K562 (cell line): ENCODE data around the gene UBE2A. TPM values are rescaled to one million over a fixed set of nuclear protein-coding genes. Genes with fewer than 3 reads are reported as not detected.

Source experiments
- ARHGAP35 ChIP-seq: fragments of 450-650 bp; IDR thresholded peaks from 2 replicates; pipeline ENCODE4 v1.6.1; 2018; ENCODE audit not compliant: partially characterized antibody
- CBFA2T3 ChIP-seq: fragments of 450-650 bp; IDR thresholded peaks from 2 replicates; pipeline ENCODE4 v1.6.1; 2017
- CHD1 ChIP-seq: fragments of 200-600 bp; sonication (generic); IDR thresholded peaks from one replicate; pipeline ENCODE4 v1.6.1; 2012; ENCODE audit warnings: mild to moderate bottlenecking, moderate library complexity, low read length, inconsistent platforms
- HMG20A ChIP-seq: fragments of 450-650 bp; formaldehyde crosslinking; conservative IDR thresholded peaks from 2 replicates; pipeline ENCODE4 v1.4.0; 2020; ENCODE audit warnings: mild to moderate bottlenecking, mixed read lengths
- KAT2B ChIP-seq: IDR thresholded peaks from one replicate; pipeline ENCODE4 v1.6.1; 2012; ENCODE audit warnings: low read depth, mild to moderate bottlenecking, control low read depth, inconsistent platforms, low read length, moderate library complexity
- MAZ ChIP-seq, 2 experiments: fragments of 450-650 bp in 1 of 2; sonication (generic) in 1 of 2; formaldehyde crosslinking; IDR thresholded peaks in 1 of 2; conservative IDR thresholded peaks in 1 of 2; 2 replicates each; pipeline versions ENCODE4 v1.4.0 to v1.5.0; 2020; ENCODE audit warnings: mild to moderate bottlenecking in 1 of 2, missing genetic modification reagents in 1 of 2
- RBM14 ChIP-seq: fragments of 200-400 bp; formaldehyde crosslinking; IDR thresholded peaks from 2 replicates; pipeline ENCODE4 v1.6.1; 2018; ENCODE audit warnings: low read depth, mild to moderate bottlenecking, low read length, moderate library complexity, borderline replicate concordance; ENCODE audit not compliant: insufficient read depth
- SRSF9 ChIP-seq: fragments of 200-400 bp; formaldehyde crosslinking; IDR thresholded peaks from 2 replicates; pipeline ENCODE4 v1.6.1; 2017; ENCODE audit warnings: low read depth, low read length, borderline replicate concordance
- polyA plus RNA-seq, 8 experiments: library from polyadenylated mRNA; depleted of rRNA in 4 of 8; stranded (reverse) in 5 of 8; unstranded in 3 of 8; fragments of >200 nt; fragmentation: Nextera tagmentation in 2 of 8; fragmentation: Illumina TruSeq in 1 of 8; extraction: Ambion mirVana in 2 of 8; extraction: Trizol in 1 of 8; gene quantifications; 2 replicates each; pipeline versions ENCODE4 v1.2.1 to v1.2.3, GENCODE V29; 2011 to 2014; ENCODE audit warnings: inconsistent platforms in 1 of 8, missing spikeins in 1 of 8
- total RNA-seq, 7 experiments: library from RNA; depleted of rRNA in 6 of 7; stranded (reverse); fragments of >200 nt in 6 of 7; fragmentation: Illumina TruSeq in 2 of 7; extraction: Trizol in 2 of 7; gene quantifications; 2 replicates each; pipeline versions ENCODE4 v1.2.1 to v1.2.3, GENCODE V29; 2011 to 2021; ENCODE audit warnings: low replicate concordance in 1 of 7
- TF ChIP-seq, protein P1 (sequence below): fragments of 200-400 bp; formaldehyde crosslinking; IDR thresholded peaks from 2 replicates; pipeline ENCODE4 v1.6.1; 2017; ENCODE audit warnings: mild to moderate bottlenecking, low read depth, low read length, moderate library complexity
- TF ChIP-seq, protein P2 (sequence below): sonication (generic); formaldehyde crosslinking; IDR thresholded peaks from 2 replicates; pipeline ENCODE4 v1.8.1; 2023; ENCODE audit warnings: mild to moderate bottlenecking, missing genetic modification reagents
- TF ChIP-seq, protein P3 (sequence below), 2 experiments: fragments of 450-650 bp; conservative IDR thresholded peaks; 2 replicates each; pipeline ENCODE4 v1.6.1; 2017; ENCODE audit warnings: mild to moderate bottlenecking in 2 of 2, moderate library complexity in 2 of 2
- TF ChIP-seq, protein P4 (sequence below): sonication (generic); formaldehyde crosslinking; IDR thresholded peaks from 2 replicates; pipeline ENCODE4 v1.8.0; 2022; ENCODE audit warnings: missing genetic modification reagents, mild to moderate bottlenecking, borderline replicate concordance
- TF ChIP-seq, protein P5 (sequence below): fragments of 250-450 bp; sonication (Bioruptor Pico); IDR thresholded peaks from 2 replicates; pipeline ENCODE4 v1.4.0; 2020; ENCODE audit warnings: mild to moderate bottlenecking, moderate library complexity
- TF ChIP-seq, protein P6 (sequence below): conservative IDR thresholded peaks from 2 replicates; pipeline ENCODE4 v1.6.1; 2011; ENCODE audit warnings: low read depth, mild to moderate bottlenecking, low read length; ENCODE audit not compliant: control insufficient read depth

Gene UBE2A
- total and polyA plus RNA-seq, 9 of the 15 experiments (the other 6 are each of a cell fraction or from before 2014, with no cell fraction given), result 21.6 to 87.6 (median 47.8) TPM

DNA sequence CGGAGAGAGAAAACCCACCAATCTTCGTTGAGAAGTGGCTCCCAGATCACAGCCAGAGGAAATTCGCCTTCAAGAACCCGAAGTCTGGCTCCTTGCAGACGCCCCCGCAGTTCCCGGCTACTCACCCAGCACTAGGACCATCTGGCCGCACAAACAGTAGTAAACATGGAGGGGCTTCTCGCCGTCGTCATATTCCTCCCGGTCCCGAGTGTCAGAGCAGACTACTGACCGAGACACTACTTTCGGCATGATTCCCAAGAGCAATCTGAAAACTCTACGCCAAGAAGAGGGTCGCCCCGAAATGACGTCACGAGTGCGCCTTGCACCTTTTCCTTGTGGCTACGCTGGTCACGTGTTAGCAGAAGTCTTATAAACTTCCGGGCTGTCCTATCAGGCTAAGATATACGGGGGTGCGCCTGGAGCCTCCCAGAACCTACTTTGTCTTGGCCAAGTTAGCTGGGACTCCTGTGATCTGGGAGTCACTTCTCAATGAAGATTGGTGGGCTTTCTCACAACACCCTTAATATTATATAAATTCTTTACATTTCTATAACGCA, 9.2 kb upstream of the UBE2A start, which contains the start of gene STEEP1 (continued):
- TF ChIP-seq CHD1, result no peak
- TF ChIP-seq HMG20A (CRISPR knock-in tag), result no peak
- no peak for TF ChIP-seq RBM14
- TF ChIP-seq ARHGAP35, result no peak
- TF ChIP-seq MAZ (CRISPR knock-in tag; conservative IDR thresholded peaks at IDR 0.05 in 1 of 2, IDR thresholded peaks at IDR 0.05 in 1 of 2), result no peak
- TF ChIP-seq, protein P1, sequence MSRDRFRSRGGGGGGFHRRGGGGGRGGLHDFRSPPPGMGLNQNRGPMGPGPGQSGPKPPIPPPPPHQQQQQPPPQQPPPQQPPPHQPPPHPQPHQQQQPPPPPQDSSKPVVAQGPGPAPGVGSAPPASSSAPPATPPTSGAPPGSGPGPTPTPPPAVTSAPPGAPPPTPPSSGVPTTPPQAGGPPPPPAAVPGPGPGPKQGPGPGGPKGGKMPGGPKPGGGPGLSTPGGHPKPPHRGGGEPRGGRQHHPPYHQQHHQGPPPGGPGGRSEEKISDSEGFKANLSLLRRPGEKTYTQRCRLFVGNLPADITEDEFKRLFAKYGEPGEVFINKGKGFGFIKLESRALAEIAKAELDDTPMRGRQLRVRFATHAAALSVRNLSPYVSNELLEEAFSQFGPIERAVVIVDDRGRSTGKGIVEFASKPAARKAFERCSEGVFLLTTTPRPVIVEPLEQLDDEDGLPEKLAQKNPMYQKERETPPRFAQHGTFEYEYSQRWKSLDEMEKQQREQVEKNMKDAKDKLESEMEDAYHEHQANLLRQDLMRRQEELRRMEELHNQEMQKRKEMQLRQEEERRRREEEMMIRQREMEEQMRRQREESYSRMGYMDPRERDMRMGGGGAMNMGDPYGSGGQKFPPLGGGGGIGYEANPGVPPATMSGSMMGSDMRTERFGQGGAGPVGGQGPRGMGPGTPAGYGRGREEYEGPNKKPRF, result no peak
- TF ChIP-seq, protein P2, sequence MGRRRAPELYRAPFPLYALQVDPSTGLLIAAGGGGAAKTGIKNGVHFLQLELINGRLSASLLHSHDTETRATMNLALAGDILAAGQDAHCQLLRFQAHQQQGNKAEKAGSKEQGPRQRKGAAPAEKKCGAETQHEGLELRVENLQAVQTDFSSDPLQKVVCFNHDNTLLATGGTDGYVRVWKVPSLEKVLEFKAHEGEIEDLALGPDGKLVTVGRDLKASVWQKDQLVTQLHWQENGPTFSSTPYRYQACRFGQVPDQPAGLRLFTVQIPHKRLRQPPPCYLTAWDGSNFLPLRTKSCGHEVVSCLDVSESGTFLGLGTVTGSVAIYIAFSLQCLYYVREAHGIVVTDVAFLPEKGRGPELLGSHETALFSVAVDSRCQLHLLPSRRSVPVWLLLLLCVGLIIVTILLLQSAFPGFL (CRISPR knock-in tag), result no peak
- TF ChIP-seq, protein P3, sequence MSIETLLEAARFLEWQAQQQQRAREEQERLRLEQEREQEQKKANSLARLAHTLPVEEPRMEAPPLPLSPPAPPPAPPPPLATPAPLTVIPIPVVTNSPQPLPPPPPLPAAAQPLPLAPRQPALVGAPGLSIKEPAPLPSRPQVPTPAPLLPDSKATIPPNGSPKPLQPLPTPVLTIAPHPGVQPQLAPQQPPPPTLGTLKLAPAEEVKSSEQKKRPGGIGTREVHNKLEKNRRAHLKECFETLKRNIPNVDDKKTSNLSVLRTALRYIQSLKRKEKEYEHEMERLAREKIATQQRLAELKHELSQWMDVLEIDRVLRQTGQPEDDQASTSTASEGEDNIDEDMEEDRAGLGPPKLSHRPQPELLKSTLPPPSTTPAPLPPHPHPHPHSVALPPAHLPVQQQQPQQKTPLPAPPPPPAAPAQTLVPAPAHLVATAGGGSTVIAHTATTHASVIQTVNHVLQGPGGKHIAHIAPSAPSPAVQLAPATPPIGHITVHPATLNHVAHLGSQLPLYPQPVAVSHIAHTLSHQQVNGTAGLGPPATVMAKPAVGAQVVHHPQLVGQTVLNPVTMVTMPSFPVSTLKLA (conservative IDR thresholded peaks at IDR 0.05), result peak; percentile 92 to 96
- TF ChIP-seq SRSF9, result no peak
- TF ChIP-seq, protein P4, sequence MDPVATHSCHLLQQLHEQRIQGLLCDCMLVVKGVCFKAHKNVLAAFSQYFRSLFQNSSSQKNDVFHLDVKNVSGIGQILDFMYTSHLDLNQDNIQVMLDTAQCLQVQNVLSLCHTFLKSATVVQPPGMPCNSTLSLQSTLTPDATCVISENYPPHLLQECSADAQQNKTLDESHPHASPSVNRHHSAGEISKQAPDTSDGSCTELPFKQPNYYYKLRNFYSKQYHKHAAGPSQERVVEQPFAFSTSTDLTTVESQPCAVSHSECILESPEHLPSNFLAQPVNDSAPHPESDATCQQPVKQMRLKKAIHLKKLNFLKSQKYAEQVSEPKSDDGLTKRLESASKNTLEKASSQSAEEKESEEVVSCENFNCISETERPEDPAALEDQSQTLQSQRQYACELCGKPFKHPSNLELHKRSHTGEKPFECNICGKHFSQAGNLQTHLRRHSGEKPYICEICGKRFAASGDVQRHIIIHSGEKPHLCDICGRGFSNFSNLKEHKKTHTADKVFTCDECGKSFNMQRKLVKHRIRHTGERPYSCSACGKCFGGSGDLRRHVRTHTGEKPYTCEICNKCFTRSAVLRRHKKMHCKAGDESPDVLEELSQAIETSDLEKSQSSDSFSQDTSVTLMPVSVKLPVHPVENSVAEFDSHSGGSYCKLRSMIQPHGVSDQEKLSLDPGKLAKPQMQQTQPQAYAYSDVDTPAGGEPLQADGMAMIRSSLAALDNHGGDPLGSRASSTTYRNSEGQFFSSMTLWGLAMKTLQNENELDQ (CRISPR knock-in tag), result no peak
- TF ChIP-seq, protein P5, sequence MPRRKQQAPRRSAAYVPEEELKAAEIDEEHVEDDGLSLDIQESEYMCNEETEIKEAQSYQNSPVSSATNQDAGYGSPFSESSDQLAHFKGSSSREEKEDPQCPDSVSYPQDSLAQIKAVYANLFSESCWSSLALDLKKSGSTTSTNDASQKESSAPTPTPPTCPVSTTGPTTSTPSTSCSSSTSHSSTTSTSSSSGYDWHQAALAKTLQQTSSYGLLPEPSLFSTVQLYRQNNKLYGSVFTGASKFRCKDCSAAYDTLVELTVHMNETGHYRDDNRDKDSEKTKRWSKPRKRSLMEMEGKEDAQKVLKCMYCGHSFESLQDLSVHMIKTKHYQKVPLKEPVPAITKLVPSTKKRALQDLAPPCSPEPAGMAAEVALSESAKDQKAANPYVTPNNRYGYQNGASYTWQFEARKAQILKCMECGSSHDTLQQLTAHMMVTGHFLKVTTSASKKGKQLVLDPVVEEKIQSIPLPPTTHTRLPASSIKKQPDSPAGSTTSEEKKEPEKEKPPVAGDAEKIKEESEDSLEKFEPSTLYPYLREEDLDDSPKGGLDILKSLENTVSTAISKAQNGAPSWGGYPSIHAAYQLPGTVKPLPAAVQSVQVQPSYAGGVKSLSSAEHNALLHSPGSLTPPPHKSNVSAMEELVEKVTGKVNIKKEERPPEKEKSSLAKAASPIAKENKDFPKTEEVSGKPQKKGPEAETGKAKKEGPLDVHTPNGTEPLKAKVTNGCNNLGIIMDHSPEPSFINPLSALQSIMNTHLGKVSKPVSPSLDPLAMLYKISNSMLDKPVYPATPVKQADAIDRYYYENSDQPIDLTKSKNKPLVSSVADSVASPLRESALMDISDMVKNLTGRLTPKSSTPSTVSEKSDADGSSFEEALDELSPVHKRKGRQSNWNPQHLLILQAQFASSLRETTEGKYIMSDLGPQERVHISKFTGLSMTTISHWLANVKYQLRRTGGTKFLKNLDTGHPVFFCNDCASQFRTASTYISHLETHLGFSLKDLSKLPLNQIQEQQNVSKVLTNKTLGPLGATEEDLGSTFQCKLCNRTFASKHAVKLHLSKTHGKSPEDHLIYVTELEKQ (CRISPR knock-in tag), result no peak
- TF ChIP-seq, protein P6, sequence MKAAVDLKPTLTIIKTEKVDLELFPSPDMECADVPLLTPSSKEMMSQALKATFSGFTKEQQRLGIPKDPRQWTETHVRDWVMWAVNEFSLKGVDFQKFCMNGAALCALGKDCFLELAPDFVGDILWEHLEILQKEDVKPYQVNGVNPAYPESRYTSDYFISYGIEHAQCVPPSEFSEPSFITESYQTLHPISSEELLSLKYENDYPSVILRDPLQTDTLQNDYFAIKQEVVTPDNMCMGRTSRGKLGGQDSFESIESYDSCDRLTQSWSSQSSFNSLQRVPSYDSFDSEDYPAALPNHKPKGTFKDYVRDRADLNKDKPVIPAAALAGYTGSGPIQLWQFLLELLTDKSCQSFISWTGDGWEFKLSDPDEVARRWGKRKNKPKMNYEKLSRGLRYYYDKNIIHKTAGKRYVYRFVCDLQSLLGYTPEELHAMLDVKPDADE, result no peak; the same call in 1 of the 2 replicates
- TF ChIP-seq CBFA2T3, result no peak
- TF ChIP-seq KAT2B, result no peak
